GF-D8 (cell line): ENCODE measurements around the gene TMEM30A.

ENCODE experiments used
- DNase-seq: peaks from one replicate; lab custom pipeline; 2025; lab: John Stamatoyannopoulos, UW

Gene TMEM30A

GRCh38 chr6:75291744-75292143 lies 7.2 kb upstream of the TMEM30A start:
- no peak for DNase-seq

GRCh38 chr6:75291331-75291730 lies 6.7 kb upstream of the TMEM30A start:
- no peak for DNase-seq

GRCh38 chr6:75290136-75290945 lies 5.7 kb upstream of the TMEM30A start:
- DNase-seq: no peak

- no peak for DNase-seq
These were observed 3.4 kb upstream of the TMEM30A start for GRCh38 chr6:75288023-75288422.

GRCh38 chr6:75287424-75287823 lies 2.8 kb upstream of the TMEM30A start:
- DNase-seq: no peak

GRCh38 chr6:75286955-75287354 lies 2.4 kb upstream of the TMEM30A start:
- no peak for DNase-seq

GRCh38 chr6:75285283-75285639 lies 669 bp upstream of the TMEM30A start:
- DNase-seq: peak; percentile 30

GRCh38 chr6:75283907-75284631 lies 523 bp downstream of the TMEM30A start:
- no peak for DNase-seq

GRCh38 chr6:75282706-75283105 lies 1.9 kb downstream of the TMEM30A start:
- no peak for DNase-seq

GRCh38 chr6:75281653-75282052 lies 2.9 kb downstream of the TMEM30A start:
- no peak for DNase-seq

GRCh38 chr6:75280131-75280855 lies 4.3 kb downstream of the TMEM30A start:
- no peak for DNase-seq

GRCh38 chr6:75279418-75279817 lies 5.2 kb downstream of the TMEM30A start:
- DNase-seq: no peak

- peak; percentile 16 for DNase-seq
These were observed 6.0 kb downstream of the TMEM30A start for GRCh38 chr6:75278474-75279077.

- DNase-seq: no peak
These were observed 9.5 kb downstream of the TMEM30A start for GRCh38 chr6:75275067-75275466.

- peak; percentile 81 for DNase-seq
These were observed 11.6 kb downstream of the TMEM30A start for GRCh38 chr6:75273009-75273408.

GRCh38 chr6:75272145-75272840 lies 12.3 kb downstream of the TMEM30A start:
- peak; percentile 17 for DNase-seq

- DNase-seq: no peak
These were observed 15.6 kb downstream of the TMEM30A start for GRCh38 chr6:75268988-75269354.

- DNase-seq: no peak
These were observed 16.2 kb downstream of the TMEM30A start for GRCh38 chr6:75268121-75268987.

GRCh38 chr6:75267461-75267860 lies 17.1 kb downstream of the TMEM30A start:
- DNase-seq: no peak

- peak; percentile 13 for DNase-seq
These were observed 17.8 kb downstream of the TMEM30A start for GRCh38 chr6:75266716-75267291.

- no peak for DNase-seq
These were observed 21.2 kb downstream of the TMEM30A start for GRCh38 chr6:75263401-75263750.
